ENCODE measurements around the gene NCBP1.
"Not testable (repeated sequence)": the region's sequence is repeated elsewhere in the genome, so short reads cannot be mapped to it uniquely, and the experiment has no call there.

The NCBP1 gene

DNA sequence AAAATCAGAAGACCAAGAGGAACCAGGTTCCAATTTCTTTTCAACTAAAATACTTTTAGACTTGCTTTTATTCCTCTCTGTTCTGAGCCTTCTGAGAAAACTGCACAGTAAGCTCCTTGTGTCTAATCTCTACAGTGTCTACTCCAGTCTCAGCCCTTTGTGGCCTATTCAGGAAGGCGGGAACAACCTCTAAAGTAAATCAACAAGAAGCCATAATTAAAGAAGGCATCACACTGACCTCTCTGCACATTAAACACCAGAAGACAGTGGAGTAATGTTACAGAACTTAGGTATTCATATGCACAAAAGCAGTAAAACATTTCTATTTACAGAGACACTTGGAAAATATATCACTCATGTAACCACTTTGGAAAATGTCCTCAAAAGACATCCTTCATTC, 48.6 kb downstream of the NCBP1 start:
- DNase-seq = no peak

- DNase-seq = no peak
These were observed 55.0 kb downstream of the NCBP1 start for GRCh38 chr9:97688654-97689053.

DNA sequence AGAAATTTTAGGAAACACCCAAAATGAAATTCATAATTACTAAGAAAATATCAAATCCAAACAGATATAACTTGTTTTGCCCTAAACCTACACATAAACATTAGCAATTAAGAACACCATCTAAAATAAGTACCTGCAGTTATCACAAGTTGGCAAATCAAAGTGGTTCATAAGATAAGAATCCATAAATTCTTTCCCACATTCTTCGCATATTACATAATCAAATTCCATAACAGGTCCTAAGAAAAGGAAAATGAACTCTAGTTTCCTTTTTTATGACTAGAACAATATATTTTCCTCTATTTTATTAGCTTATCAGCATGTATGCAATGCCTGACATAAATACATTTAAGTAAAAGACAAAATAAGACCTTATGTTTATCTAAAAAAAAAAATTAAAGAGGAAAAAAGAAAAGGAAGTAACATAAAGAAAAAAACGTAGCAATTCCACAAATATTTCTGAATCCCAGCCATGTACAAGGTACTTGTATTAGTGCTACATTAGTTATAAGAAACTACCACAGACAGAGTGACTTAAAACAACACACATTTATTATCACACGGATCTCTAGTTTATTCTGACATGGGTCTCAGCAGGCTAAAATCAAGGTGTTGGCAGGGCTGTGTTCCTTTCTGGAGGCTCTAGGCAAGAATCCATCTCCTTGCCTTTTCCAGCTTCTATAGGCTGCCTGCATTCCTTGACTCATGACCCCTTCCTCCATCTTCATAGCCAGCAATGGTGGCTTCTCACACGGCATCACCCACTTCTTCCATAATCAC, 56.0 kb downstream of the NCBP1 start:
- no peak for DNase-seq

GRCh38 chr9:97694769-97695168, 61.1 kb downstream of the NCBP1 start:
- DNase-seq = no peak

DNA sequence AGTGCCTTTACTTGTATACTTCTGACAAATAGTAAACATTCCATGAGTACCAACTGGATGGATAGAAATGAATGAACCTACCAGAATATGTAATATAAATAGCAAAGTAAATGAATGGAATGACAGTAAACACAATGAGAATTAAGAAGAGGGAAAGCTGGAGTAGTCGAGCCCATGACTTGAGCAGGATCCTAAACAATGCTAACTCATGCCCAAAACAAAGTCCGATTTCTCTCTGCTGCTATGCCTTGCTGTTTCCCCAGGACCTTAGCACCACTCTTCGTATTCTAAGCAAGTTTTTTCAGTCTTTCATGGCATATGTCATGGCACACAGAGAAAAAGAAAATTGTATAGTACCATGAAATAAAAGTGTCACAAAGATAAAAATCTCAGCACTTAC, 61.8 kb downstream of the NCBP1 start:
- no peak for DNase-seq

DNA sequence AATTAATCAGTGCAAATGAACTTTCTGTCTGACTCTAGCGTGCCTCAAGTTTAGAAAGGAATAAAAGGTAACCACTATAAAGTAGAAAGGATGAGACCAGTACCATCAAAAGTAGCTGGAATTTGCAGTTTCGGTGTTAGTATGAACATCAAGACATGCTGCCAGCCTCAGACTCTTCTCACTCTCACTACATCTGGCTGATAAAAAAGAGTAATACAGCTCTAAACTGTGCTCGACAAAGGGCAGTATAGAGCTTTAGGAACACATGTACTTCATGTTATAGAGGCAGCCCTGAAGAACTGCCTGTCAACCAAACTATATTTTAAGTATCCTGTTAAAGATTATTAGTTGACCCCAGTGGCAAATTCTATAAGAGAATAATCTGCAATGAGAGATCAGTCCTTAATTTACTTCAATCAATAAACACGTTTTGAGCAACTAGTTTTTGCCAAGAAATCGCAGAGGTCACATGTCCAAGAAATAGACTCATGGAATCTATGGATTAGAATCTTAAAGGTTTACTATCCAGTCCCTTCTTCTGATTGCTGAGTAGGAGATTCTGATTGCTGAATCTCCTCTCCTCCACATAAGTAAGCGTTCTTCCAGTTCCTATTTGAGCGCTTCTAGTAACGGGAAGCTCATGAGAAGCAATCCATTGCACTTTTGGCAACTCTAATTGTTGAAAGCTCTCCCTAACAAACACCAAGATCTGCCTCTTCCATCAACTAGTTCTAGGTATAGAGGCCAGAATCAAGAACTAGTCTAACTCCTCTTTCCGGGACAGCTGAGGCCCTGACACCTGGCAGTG, 62.6 kb downstream of the NCBP1 start:
- no peak for DNase-seq

DNA sequence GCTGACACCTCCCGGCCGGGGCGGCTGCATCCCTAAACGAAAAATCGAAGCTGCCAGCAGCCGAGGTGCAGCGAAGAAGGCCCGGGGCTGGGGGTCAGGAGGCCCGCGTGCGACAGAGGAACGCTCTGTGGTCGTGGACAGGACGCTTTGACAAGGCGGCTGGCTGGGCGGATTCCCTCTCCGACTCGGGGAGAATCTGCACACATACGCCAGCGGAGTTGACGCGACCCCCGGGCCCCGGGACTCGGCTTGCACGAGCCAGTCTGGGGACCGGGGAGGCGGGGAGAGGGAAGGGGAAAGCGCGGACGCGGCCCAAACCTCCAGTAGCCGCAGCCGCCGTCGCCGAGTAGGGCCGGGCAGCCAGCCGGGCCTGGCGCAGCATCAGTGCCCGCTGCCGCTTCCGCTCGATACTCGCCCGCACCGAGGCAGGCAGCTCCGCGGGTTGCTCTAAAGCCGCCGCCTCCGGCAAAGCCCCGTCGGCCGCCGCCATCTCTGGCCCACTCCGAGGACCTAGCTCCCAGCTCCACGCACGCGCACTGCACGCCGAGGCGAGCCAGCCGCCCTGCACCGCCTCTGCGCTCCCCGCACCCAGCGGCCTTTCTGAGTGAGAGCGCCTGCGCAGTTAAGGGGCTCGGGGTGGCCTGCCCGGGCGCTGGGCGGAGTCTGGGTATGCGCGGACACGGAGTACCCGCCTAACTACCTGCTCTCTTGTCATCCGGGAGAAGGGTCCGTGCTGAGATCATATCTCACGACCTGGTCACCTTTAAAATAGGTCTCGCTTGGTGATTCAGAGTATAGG, 63.4 kb downstream of the NCBP1 start, which contains the start of gene XPA:
Gene XPA (minus strand): TSS at position 538 of the 799 bp plus-strand sequence. CDS start 48 bp downstream, at position 490.
- peak; percentile 49 to 80 for DNase-seq

DNA sequence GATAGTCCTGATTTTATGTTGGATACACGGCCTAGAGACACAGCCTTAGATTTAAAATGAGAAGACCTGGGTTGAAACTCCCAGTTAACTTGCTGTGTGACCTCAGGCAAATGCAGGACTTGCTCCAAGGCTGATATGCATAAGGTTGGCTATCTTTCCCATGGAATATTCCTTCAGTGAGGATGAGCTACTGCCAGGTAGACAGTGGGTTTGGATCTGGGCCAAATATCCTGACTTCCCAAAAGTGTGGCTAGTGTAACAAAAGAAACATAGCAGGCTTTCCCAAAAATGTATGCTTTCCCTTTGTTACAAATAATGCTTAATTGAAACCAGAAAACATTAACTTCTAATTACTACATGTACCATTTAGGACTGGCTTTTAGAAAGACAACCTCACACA, 64.2 kb downstream of the NCBP1 start:
- no peak for DNase-seq

GRCh38 chr9:97698865-97699264, 65.2 kb downstream of the NCBP1 start:
- DNase-seq = no peak

GRCh38 chr9:97699281-97699680, 65.7 kb downstream of the NCBP1 start:
- not testable (repeated sequence) for DNase-seq

DNA sequence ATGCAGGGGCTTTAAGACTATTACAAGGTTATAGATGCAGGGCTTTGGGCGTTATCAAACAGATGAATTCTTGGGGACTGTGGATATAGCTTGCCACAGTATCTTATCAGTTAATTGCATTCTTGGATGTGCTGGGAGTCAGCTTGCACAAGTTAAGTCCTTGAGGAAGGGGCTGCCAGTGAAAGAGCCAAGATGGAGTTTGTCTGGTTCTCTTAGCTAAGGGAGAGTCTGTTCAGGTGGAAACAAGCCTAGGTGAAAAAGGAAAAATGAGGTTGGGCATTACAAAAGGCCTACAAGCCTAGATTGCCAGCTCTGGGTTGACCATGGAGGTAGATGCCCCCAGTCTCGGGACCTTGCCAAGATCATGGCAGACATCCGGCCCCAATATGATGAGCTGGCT, 66.2 kb downstream of the NCBP1 start:
- not testable (repeated sequence) for DNase-seq

DNA sequence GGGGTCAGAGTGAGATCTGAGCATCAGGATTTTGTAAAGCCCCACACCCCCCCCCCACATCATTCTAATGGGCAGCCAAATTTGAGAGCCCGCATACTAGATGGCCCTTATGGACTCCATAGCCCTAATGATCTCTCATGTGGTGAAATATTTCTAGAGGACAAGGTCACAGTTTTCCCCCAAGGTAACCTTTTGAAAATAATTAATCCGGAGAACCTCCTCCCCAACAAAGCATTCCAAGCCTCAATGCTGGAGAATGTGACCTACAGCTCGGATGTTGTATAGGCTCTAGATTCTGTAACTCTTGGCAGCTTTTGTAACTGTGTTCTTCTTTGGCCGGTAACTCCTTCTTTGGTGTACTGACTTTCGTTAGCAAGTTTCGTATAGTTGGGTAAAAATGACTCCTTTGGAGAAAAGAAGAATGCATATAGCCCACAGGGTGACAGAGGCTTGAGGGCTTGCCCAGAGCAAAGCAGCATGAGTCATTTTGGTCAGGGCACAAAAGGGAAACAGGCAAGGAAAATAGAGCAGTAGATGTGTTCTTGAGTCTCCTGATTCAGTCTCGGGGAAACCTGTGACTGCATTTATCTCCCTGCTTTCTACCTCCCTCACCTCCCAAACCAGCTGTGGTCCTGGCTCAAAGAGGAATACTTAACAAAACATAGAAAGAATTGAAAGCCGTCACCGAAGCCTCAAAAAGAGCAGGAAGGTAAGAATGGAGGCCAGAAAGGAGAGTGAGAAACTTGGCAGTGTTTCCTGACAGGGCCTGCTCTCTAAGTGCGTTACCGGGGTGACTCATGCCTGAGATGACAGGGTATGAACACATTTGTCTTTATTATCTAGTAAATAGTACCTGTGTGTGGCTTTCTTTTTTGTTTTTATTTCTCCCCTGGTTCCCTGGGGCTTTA, 70.1 kb downstream of the NCBP1 start:
- DNase-seq = no peak

- DNase-seq = no peak
These were observed 70.7 kb downstream of the NCBP1 start for GRCh38 chr9:97704345-97704677.

DNA sequence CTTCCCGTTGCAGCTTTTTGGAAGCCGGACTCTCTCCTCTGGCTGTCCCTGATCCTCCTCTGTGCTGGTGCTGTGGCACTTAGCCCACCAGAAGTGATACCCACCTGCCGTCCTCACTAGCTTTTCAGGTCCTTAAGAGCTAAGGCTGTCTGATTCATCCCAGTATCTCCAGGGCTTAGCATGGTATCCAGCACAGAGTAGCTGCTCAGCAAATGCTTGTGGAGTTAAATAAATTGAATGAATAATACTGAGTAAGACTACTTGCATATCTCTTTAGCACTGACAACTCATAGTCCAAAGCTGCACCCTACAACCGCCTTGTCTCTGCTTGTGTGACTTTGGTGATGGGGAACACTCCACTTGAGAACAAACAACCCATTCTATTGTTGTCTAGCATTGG, 71.2 kb downstream of the NCBP1 start:
- no peak for DNase-seq

GRCh38 chr9:97705354-97705950, 71.8 kb downstream of the NCBP1 start:
- no peak for DNase-seq

- no peak for DNase-seq
These were observed 72.6 kb downstream of the NCBP1 start for GRCh38 chr9:97706246-97706645.

DNA sequence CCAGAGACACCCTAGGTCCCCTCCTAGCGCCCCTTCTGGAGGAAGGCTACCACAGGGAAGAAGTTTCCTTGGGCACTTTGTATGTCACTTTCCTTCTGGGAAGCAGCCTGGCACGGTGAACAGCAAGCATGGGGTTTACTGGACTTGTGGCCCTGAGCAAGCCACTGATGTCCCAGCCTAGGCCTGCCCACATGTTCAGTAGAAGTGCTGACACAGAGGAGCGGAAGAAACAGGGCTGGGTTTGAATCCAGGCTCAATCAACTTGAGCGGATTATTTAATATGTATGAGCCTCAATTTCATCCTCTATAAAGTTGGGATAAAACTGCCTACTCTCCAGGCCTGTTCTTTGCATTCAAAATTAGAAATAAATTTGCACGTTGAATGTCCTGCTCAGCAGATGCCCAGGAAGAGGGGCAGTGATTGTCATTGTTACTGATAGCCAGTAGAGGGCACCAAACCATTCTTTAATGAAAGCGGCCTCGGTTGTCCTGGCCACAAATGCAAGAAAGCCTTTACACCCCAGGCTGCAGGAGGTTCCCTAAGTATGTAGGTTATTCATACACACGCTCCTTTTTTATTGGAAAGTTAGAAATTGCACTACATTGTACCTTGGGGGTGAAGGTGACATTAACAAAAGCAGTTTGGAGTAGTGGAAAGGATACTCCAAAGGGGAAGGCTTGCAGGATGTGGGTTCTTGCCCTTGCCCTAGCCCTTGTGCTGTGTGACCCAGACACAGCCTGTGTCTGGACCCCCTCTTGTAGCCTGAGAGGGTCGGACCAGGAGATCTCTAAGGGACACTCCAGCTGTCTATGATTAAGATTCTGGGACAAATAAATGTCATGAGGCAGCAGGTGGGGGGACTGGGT, 77.0 kb downstream of the NCBP1 start:
- peak in 1 of 2 experiments; percentile 44 for DNase-seq

- no peak for DNase-seq
These were observed 77.6 kb downstream of the NCBP1 start for GRCh38 chr9:97711223-97711626.

- no peak for DNase-seq
These were observed 80.8 kb downstream of the NCBP1 start for GRCh38 chr9:97714435-97714834.

GRCh38 chr9:97717866-97718265, 84.2 kb downstream of the NCBP1 start:
- DNase-seq = no peak

DNA sequence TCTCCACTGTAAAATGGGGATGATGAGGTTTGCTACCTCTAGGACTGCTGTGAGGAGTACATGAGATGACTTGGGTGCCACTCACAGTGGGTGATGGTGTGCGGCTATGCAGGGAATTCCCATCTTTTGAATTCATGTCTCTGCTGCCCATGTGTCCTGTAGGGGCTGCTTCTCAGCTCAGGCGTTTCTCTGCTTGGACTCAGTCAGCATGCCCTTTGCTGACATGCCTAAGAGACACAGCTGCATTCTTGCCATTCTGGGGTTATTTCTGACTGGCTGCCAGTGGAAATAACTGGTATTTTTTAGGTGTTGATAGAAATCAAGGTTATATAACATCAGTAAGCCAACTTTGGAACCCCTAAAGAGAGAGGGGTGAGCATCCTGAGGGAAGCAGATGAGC, 87.8 kb downstream of the NCBP1 start:
- DNase-seq = no peak

Data from NCI-H187 (cell line).